ENCODE measurements around the gene ZNF740.

The ZNF740 gene

GRCh38 chr12:53234271-53234914 is 53.9 kb downstream of the ZNF740 start:
- TF ChIP-seq CTCF (IDR thresholded peaks at IDR 0.05; ENCODE audit: low read depth, low read length) = no peak
- DNase-seq (ENCODE audit: low read depth, low spot score) = no peak
- no peak overlapping the region for H3K4me3 ChIP-seq (ENCODE audit: low read depth, low read length)
- in situ Hi-C loops (cut with HindIII; ENCODE audit: low sequenced_read_pairs) = no loop called here

DNA sequence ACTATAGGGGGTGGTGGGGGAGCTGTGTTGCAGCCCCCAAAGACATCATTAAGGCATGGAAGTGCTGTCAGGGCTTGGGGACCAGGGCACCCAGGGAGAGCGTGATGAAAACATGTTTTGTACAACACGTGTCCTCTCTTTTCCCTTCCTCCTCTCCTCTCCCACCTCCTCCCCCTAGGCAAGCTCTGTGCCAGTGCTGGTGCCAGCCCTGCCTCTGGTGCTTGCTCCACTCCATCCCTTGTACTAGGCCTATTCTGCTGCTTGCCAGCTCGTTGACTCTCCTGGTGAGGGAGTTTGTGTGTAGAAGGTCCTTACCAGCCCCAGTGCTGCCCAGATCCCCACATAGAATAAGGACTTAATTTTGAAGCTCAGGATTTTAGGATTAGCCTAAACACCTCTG is 54.6 kb downstream of the ZNF740 start:
- TF ChIP-seq CTCF (IDR thresholded peaks at IDR 0.05; ENCODE audit: low read depth, low read length) = no peak
- H3K4me3 ChIP-seq (ENCODE audit: low read depth, low read length) = no peak overlapping the region
- in situ Hi-C loops (cut with HindIII; ENCODE audit: low sequenced_read_pairs) = no loop called here
- no peak for DNase-seq (ENCODE audit: low read depth, low spot score)

DNA sequence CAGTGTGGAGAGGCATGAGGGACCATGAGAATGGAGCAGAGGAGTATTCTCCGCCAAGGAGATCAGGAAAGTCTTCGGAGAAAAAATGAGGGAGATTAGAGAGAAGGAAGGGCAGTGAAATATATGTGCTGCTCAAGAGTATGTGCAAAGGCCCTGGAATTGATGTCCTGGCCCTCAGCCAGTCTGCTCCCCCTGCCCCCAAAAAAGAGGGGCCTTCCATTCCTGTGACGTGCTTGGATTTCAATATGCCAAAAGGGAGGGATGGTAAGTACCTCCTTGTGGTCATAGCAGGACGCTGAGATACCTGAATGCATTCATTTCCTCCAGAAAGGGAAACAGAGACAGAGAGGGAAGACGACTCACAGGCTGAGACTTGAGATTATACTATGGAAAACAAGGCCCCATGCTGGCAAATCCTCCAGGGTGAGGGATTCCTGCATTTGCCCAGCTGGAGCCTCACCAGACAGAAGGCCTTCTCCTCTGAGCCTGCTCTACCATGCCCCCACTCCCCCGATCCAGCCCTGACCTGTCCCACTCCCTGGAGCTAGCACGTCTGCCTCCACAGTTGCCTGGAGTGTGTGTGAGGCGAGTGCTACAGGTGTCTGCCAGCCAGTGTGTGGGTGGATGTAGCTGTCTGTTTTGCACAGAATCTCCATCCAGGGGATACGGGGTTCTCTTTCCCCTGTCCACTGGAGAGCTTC is 55.4 kb downstream of the ZNF740 start:
- no peak overlapping the region for H3K4me3 ChIP-seq (ENCODE audit: low read depth, low read length)
- no peak for DNase-seq (ENCODE audit: low read depth, low spot score)
- in situ Hi-C loops (cut with HindIII; ENCODE audit: low sequenced_read_pairs) = no loop called here
- TF ChIP-seq CTCF (IDR thresholded peaks at IDR 0.05; ENCODE audit: low read depth, low read length) = no peak

GRCh38 chr12:53236443-53237111 is 56.1 kb downstream of the ZNF740 start:
- DNase-seq (ENCODE audit: low read depth, low spot score) = no peak
- no peak for TF ChIP-seq CTCF (IDR thresholded peaks at IDR 0.05; ENCODE audit: low read depth, low read length)
- H3K4me3 ChIP-seq (ENCODE audit: low read depth, low read length) = no peak overlapping the region
- in situ Hi-C loops (cut with HindIII; ENCODE audit: low sequenced_read_pairs) = no loop called here

GRCh38 chr12:53239643-53240258 is 59.2 kb downstream of the ZNF740 start:
- no peak overlapping the region for H3K4me3 ChIP-seq (ENCODE audit: low read depth, low read length)
- no peak for TF ChIP-seq CTCF (IDR thresholded peaks at IDR 0.05; ENCODE audit: low read depth, low read length)
- no peak for DNase-seq (ENCODE audit: low read depth, low spot score)
- in situ Hi-C loops (cut with HindIII; ENCODE audit: low sequenced_read_pairs) = no loop called here

DNA sequence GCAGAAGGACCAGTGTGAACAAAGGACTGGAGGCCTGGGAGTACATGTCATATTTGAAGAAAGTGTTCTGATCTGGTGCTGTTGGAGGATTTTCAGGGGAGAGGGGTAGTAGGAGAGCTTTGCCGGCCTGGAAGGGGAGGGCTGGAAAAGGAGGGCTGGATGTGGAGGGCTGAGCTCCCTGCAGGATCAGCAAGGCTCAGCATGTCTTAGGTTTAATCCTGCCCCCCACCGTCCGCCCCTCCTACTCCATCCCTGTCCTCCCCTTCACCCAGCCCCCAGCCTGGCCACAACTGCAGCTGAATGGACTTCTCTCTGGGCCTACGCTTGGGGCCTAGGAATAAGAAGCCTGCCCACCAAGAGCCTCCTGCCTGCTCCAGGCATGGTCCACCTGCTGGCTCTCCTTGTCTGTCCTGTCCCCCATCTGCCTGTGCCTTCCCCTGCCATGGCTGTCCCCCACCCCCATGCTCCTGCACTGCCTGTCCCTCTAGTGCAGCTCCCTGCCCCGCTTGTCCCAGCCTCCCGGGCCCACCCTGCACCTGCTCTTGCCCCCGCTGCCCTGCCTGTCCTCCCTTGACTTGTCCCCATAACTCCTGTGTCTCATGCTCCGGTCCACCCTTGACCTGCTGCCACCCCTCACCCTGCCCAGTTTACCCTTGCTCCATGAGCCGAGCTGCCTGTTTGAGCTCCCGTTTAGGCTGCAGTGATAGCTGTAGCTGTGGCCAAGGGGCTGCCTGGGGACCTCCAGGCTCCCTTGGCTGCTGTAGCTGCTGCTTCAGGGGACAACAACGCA is 61.3 kb downstream of the ZNF740 start:
- no peak for TF ChIP-seq CTCF (IDR thresholded peaks at IDR 0.05; ENCODE audit: low read depth, low read length)
- H3K4me3 ChIP-seq (ENCODE audit: low read depth, low read length) = no peak overlapping the region
- in situ Hi-C loops (cut with HindIII; ENCODE audit: low sequenced_read_pairs) = no loop called here
- DNase-seq (ENCODE audit: low read depth, low spot score) = no peak

All from astrocyte of the spinal cord (primary cell).